HEK293T (cell line): ENCODE data around the gene ACSL6.

Experiments
- BHLHE40 ChIP-seq: fragments of 450-650 bp; IDR thresholded peaks from 2 replicates; pipeline ENCODE4 v1.6.1; 2016; ENCODE audit warnings: mild to moderate bottlenecking, moderate library complexity, borderline replicate concordance
- ELF4 ChIP-seq: fragments of 450-650 bp; IDR thresholded peaks from 2 replicates; pipeline ENCODE4 v1.6.1; 2017; ENCODE audit warnings: antibody characterized with exemption
- FOXA1 ChIP-seq: fragments of 450-650 bp; IDR thresholded peaks from 2 replicates; pipeline ENCODE4 v1.6.1; 2016; ENCODE audit warnings: mild to moderate bottlenecking
- FOXM1 ChIP-seq: fragments of 450-650 bp; IDR thresholded peaks from 2 replicates; pipeline ENCODE4 v1.6.1; 2017; ENCODE audit warnings: mild to moderate bottlenecking, borderline replicate concordance
- L3MBTL2 ChIP-seq: fragments of 450-650 bp; conservative IDR thresholded peaks from 2 replicates; pipeline ENCODE4 v1.6.1; 2016; ENCODE audit warnings: mild to moderate bottlenecking
- LEF1 ChIP-seq: fragments of 450-650 bp; IDR thresholded peaks from 2 replicates; pipeline ENCODE4 v1.6.1; 2017; ENCODE audit warnings: mild to moderate bottlenecking, borderline replicate concordance
- SP1 ChIP-seq: fragments of 450-650 bp; IDR thresholded peaks from 2 replicates; pipeline ENCODE4 v1.6.1; 2017
- SUZ12 ChIP-seq: fragments of 450-650 bp; IDR thresholded peaks from 2 replicates; pipeline ENCODE4 v1.6.1; 2016; ENCODE audit warnings: mild to moderate bottlenecking
- TARDBP ChIP-seq: fragments of 450-650 bp; IDR thresholded peaks from 2 replicates; pipeline ENCODE4 v1.6.1; 2016
- TF ChIP-seq, protein P1 (sequence below): fragments of 450-650 bp; IDR thresholded peaks from 2 replicates; pipeline ENCODE4 v1.6.1; 2016

DNA sequence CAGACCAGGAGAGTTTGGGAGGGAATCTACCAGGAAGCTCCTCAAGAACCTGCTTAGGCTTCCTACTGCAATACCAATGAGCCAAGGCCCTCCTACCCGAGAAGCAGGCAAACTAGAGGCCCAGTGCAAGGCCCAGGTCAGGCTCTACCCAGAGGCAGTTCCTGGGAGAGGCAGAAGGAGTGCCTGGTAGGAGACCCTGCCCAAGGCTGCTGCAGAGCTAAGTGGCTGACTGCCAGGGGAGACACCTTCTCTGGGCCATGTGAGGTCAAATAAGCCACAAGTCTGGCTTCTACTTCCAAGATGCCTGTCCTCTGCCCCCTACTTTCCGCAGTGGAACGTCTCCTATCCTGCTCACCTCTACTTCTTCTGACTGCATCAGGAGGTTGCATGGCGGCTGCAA lies 17.8 kb downstream of the ACSL6 start:
- TF ChIP-seq LEF1 (no peak), FOXA1 (no peak), ELF4 (no peak), SUZ12 (no peak), BHLHE40 (no peak), TARDBP (no peak), FOXM1 (no peak), L3MBTL2 (no peak), SP1 (no peak)
- TF ChIP-seq, protein P1, sequence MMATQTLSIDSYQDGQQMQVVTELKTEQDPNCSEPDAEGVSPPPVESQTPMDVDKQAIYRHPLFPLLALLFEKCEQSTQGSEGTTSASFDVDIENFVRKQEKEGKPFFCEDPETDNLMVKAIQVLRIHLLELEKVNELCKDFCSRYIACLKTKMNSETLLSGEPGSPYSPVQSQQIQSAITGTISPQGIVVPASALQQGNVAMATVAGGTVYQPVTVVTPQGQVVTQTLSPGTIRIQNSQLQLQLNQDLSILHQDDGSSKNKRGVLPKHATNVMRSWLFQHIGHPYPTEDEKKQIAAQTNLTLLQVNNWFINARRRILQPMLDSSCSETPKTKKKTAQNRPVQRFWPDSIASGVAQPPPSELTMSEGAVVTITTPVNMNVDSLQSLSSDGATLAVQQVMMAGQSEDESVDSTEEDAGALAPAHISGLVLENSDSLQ, result no peak
